ENCODE results near the gene CCDC88C. TPM values are rescaled to one million over a fixed set of nuclear protein-coding genes. Genes with fewer than 3 reads are reported as not detected.

Gene CCDC88C
- polyA plus RNA-seq, 2 of the 4 experiments (the other 2 are of a cell fraction), result 2.9 to 3.7 TPM

GRCh38 chr14:91372671-91373495, 44.7 kb downstream of the CCDC88C start:
- no peaks in the 10 kb centered on the region for H3K4me1 ChIP-seq
- H3K27ac ChIP-seq, result no peak overlapping the region
- ATAC-seq (no peak; a peak in 1 of 6 replicates), FAIRE-seq (no peak), DNase-seq (ENCODE audit: low read depth in 1 of 2, low spot score in 1 of 2) (no peak)
- ChIA-PET CTCF (interaction anchor here (2.0 kb wide), 1 partner anchor 48 kb away, joined by 7 read pairs; no protein-coding TSS in a partner anchor), POLR2A (interaction anchor here (0.5 kb wide), 1 partner anchor 512 kb away, joined by 7 read pairs; no protein-coding TSS in a partner anchor)
- TF ChIP-seq RARB (CRISPR knock-in tag; IDR thresholded peaks at IDR 0.05), result no peak
- TF ChIP-seq, protein P1, sequence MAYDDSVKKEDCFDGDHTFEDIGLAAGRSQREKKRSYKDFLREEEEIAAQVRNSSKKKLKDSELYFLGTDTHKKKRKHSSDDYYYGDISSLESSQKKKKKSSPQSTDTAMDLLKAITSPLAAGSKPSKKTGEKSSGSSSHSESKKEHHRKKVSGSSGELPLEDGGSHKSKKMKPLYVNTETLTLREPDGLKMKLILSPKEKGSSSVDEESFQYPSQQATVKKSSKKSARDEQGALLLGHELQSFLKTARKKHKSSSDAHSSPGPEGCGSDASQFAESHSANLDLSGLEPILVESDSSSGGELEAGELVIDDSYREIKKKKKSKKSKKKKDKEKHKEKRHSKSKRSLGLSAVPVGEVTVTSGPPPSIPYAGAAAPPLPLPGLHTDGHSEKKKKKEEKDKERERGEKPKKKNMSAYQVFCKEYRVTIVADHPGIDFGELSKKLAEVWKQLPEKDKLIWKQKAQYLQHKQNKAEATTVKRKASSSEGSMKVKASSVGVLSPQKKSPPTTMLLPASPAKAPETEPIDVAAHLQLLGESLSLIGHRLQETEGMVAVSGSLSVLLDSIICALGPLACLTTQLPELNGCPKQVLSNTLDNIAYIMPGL (CRISPR knock-in tag; IDR thresholded peaks at IDR 0.05; ENCODE audit: borderline replicate concordance), result no peak
- no peak for TF ChIP-seq HOXB13 (CRISPR knock-in tag; IDR thresholded peaks at IDR 0.05; ENCODE audit: low read depth)
- TF ChIP-seq MAZ (IDR thresholded peaks at IDR 0.05; ENCODE audit: borderline replicate concordance, low read depth, low read length), result no peak
- TF ChIP-seq REST (IDR thresholded peaks at IDR 0.05), result no peak
- no peak for TF ChIP-seq CHD4 (IDR thresholded peaks at IDR 0.05; ENCODE audit: borderline replicate concordance)
- no peak for TF ChIP-seq RCOR1 (IDR thresholded peaks at IDR 0.05; ENCODE audit: low read depth, low read length)
- no peak for TF ChIP-seq RAD21 (conservative IDR thresholded peaks at IDR 0.05 in 1 of 2, IDR thresholded peaks at IDR 0.05 in 1 of 2)
- no peak for TF ChIP-seq MYC (IDR thresholded peaks at IDR 0.05; ENCODE audit: borderline replicate concordance, low read length)
- no peak for TF ChIP-seq EHMT2 (IDR thresholded peaks at IDR 0.05; ENCODE audit: low read depth)
- TF ChIP-seq BCL3 (IDR thresholded peaks at IDR 0.05), result no peak
- no peak for TF ChIP-seq MAFK (IDR thresholded peaks at IDR 0.05; ENCODE audit: partially characterized antibody)
- no peaks in the 10 kb centered on the region for H3K9me3 ChIP-seq
- H3K4me3 ChIP-seq, result no peak overlapping the region
- H3K4me2 ChIP-seq, result no peak overlapping the region
- 89% methylated on average over 12 of the region's 17 CpGs for WGBS (ENCODE audit: missing lambda C conversion rate)

DNA sequence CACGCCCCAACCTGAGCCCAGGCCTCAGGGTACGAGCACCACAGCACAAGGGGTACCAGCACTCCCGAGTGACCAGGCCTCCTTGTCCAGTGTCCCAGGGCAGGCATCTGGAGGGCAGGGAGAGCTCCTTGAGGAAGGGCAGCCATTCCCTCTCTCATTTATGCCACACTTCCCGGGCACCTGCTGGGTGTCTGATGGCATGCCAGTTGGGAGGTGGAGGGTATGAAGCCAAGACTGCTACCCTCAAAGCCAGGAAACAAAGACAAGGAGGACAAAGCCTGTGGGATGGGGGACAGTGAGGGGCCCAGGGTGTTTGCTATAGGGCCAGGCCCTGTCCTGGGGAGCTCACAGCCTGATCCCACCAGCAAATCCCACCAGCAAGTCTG, 45.6 kb downstream of the CCDC88C start:
- WGBS (ENCODE audit: missing lambda C conversion rate), result 92% methylated on average over 1 of the region's 4 CpGs
- CTCF ChIA-PET, result interaction anchor here (1.3 to 2.0 kb wide), 2 partner anchors 47 to 49 kb away, joined by 3 to 7 read pairs; no protein-coding TSS in a partner anchor
- TF ChIP-seq FOSL2 (IDR thresholded peaks at IDR 0.05) (no peak), FOSL2 (CRISPR knock-in tag; IDR thresholded peaks at IDR 0.05) (no peak), HDAC2 (IDR thresholded peaks at IDR 0.05) (no peak), MAZ (IDR thresholded peaks at IDR 0.05; ENCODE audit: borderline replicate concordance, low read depth, low read length) (no peak), EHF (CRISPR knock-in tag; IDR thresholded peaks at IDR 0.05) (no peak), KDM5A (IDR thresholded peaks at IDR 0.05) (no peak), NFE2L2 (conservative IDR thresholded peaks at IDR 0.05; ENCODE audit: low read length) (no peak), HEYL (CRISPR knock-in tag; IDR thresholded peaks at IDR 0.05) (no peak), KDM1A (IDR thresholded peaks at IDR 0.05; ENCODE audit: low read depth) (no peak), MYC (IDR thresholded peaks at IDR 0.05; ENCODE audit: borderline replicate concordance, low read length) (no peak), BCL3 (IDR thresholded peaks at IDR 0.05) (no peak), CEBPB (IDR thresholded peaks at IDR 0.05) (no peak), SMC3 (IDR thresholded peaks at IDR 0.05) (no peak), FOSB (CRISPR knock-in tag; IDR thresholded peaks at IDR 0.05) (no peak), SREBF2 (IDR thresholded peaks at IDR 0.05) (no peak), MAFK (IDR thresholded peaks at IDR 0.05; ENCODE audit: partially characterized antibody) (no peak)
- no peak overlapping the region for H3K4me3 ChIP-seq
- ATAC-seq, result no peak
- H3K27ac ChIP-seq, result no peak overlapping the region
- POLR2A ChIA-PET, result no interaction called here
- FAIRE-seq, result no peak
- no peaks in the 10 kb centered on the region for H3K4me1 ChIP-seq
- H3K9me3 ChIP-seq, result no peaks in the 10 kb centered on the region
- H3K4me2 ChIP-seq, result no peak overlapping the region
- DNase-seq (ENCODE audit: low read depth in 1 of 2, low spot score in 1 of 2), result no peak

Measured in A549 (cell line).